Mesothelial cell of epicardium (in vitro differentiated cells): ENCODE results near the gene SLC29A1. TPM values are rescaled to one million over a fixed set of nuclear protein-coding genes. Genes with fewer than 3 reads are reported as not detected.

ENCODE experiments used
- DNase-seq, 2 experiments: peaks; one replicate each; pipeline ENCODE4 v3.0.0; 2021; ENCODE audit warnings: low spot score in 2 of 2; ENCODE audit not compliant: unreplicated experiment in 2 of 2
- H3K27ac Mint-ChIP-seq: 2 replicates; pipeline ENCODE4 v1.8.0; 2021; ENCODE audit warnings: mixed read lengths
- H3K27me3 Mint-ChIP-seq: 2 replicates; pipeline ENCODE4 v1.8.0; 2021; ENCODE audit warnings: low read depth, mixed read lengths
- H3K36me3 Mint-ChIP-seq: 2 replicates; pipeline ENCODE4 v1.8.0; 2021; ENCODE audit warnings: mixed read lengths
- H3K4me1 Mint-ChIP-seq: 2 replicates; pipeline ENCODE4 v1.8.0; 2021; ENCODE audit warnings: mixed read lengths
- H3K4me3 Mint-ChIP-seq: 2 replicates; pipeline ENCODE4 v1.8.0; 2021; ENCODE audit warnings: mild to moderate bottlenecking, moderate library complexity, mixed read lengths
- H3K9me3 Mint-ChIP-seq: 2 replicates; pipeline ENCODE4 v1.8.0; 2021; ENCODE audit warnings: mixed read lengths
- total RNA-seq: library from RNA; stranded (reverse); gene quantifications from 3 replicates; pipeline ENCODE4 v1.2.1, GENCODE V29; 2021
- TF ChIP-seq, protein P1 (sequence below): fragments of 200-600 bp; sonication (generic); IDR thresholded peaks from one replicate; pipeline ENCODE4 v1.5.0; 2021; ENCODE audit warnings: antibody characterized with exemption; ENCODE audit not compliant: unreplicated experiment

Gene SLC29A1
- total RNA-seq, 1 donor from 2014 or later = 13.2 TPM

GRCh38 chr6:44246663-44247337, 23.4 kb downstream of the SLC29A1 start, which contains the start of gene HSP90AB1:
HSP90AB1 (plus strand) TSS chr6:44247101; CDS start chr6:44248630, 1,529 bp downstream.
- peak within 1 kb of the TSS; percentile 98 for H3K4me3 Mint-ChIP-seq
- TF ChIP-seq, protein P1, sequence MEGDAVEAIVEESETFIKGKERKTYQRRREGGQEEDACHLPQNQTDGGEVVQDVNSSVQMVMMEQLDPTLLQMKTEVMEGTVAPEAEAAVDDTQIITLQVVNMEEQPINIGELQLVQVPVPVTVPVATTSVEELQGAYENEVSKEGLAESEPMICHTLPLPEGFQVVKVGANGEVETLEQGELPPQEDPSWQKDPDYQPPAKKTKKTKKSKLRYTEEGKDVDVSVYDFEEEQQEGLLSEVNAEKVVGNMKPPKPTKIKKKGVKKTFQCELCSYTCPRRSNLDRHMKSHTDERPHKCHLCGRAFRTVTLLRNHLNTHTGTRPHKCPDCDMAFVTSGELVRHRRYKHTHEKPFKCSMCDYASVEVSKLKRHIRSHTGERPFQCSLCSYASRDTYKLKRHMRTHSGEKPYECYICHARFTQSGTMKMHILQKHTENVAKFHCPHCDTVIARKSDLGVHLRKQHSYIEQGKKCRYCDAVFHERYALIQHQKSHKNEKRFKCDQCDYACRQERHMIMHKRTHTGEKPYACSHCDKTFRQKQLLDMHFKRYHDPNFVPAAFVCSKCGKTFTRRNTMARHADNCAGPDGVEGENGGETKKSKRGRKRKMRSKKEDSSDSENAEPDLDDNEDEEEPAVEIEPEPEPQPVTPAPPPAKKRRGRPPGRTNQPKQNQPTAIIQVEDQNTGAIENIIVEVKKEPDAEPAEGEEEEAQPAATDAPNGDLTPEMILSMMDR = no peak
- H3K27me3 Mint-ChIP-seq = no peaks in the 10 kb centered on the region
- peak within 1 kb of the TSS; percentile 99 for H3K27ac Mint-ChIP-seq
- peak; percentile 87 to 95 for DNase-seq
- H3K9me3 Mint-ChIP-seq = no peaks in the 10 kb centered on the region
- peaks cover 29% of the 10 kb centered on the region for H3K36me3 Mint-ChIP-seq
- H3K4me1 Mint-ChIP-seq = peaks cover 27% of the 10 kb centered on the region

- peak in 1 of 2 experiments; percentile 61 for DNase-seq
- Mint-ChIP-seq H3K4me1 (peaks cover 27% of the 10 kb centered on the region), H3K27me3 (no peaks in the 10 kb centered on the region), H3K36me3 (peaks cover 34% of the 10 kb centered on the region), H3K27ac (peak overlapping the region; percentile 99), H3K4me3 (peak overlapping the region; percentile 98), H3K9me3 (no peaks in the 10 kb centered on the region)
- TF ChIP-seq, protein P1 = no peak
These were observed 24.2 kb downstream of the SLC29A1 start for GRCh38 chr6:44247338-44248302.

GRCh38 chr6:44248579-44248978, 25.2 kb downstream of the SLC29A1 start:
- DNase-seq = no peak
- Mint-ChIP-seq H3K27ac (peak overlapping the region; percentile 99), H3K9me3 (no peaks in the 10 kb centered on the region), H3K27me3 (no peaks in the 10 kb centered on the region), H3K36me3 (peaks cover 43% of the 10 kb centered on the region), H3K4me1 (peaks cover 27% of the 10 kb centered on the region), H3K4me3 (peak overlapping the region; percentile 98)
- TF ChIP-seq, protein P1 = no peak

DNA sequence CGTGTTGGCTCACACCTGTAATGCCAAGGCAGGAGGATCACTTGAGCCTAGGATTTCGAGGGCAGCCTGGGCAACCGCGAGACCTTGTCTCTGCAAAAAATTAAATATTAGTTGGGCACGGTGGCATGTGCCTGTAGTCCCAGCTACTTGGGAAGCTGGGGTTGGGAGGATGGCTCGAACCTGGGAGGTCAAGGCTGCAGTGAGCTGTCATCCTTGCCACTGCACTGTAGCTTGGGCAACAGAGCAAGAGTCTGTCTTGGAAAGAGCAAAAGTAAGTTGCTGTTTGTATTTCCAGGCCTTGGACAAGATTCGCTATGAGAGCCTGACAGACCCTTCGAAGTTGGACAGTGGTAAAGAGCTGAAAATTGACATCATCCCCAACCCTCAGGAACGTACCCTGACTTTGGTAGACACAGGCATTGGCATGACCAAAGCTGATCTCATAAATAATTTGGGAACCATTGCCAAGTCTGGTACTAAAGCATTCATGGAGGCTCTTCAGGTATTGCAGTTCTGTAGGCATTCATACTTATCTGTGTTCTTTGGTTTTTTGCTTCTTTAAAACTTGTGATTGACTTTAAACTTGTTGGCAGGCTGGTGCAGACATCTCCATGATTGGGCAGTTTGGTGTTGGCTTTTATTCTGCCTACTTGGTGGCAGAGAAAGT, 25.8 kb downstream of the SLC29A1 start:
- H3K27me3 Mint-ChIP-seq = no peaks in the 10 kb centered on the region
- peak overlapping the region; percentile 98 for H3K4me3 Mint-ChIP-seq
- H3K9me3 Mint-ChIP-seq = no peaks in the 10 kb centered on the region
- no peak for DNase-seq
- TF ChIP-seq, protein P1 = no peak
- H3K27ac Mint-ChIP-seq = peak overlapping the region; percentile 99
- peaks cover 27% of the 10 kb centered on the region for H3K4me1 Mint-ChIP-seq
- H3K36me3 Mint-ChIP-seq = peaks cover 47% of the 10 kb centered on the region

- DNase-seq = no peak
- TF ChIP-seq, protein P1 = no peak
- no peaks in the 10 kb centered on the region for H3K27me3 Mint-ChIP-seq
- peaks cover 53% of the 10 kb centered on the region for H3K36me3 Mint-ChIP-seq
- no peak overlapping the region for H3K27ac Mint-ChIP-seq
- H3K4me3 Mint-ChIP-seq = no peak overlapping the region
- H3K9me3 Mint-ChIP-seq = no peaks in the 10 kb centered on the region
- peaks cover 27% of the 10 kb centered on the region for H3K4me1 Mint-ChIP-seq
These were observed 26.8 kb downstream of the SLC29A1 start for GRCh38 chr6:44250067-44250717.
